H1 (cell line): Measurements from ENCODE around the gene CDRT4. TPM values are rescaled to one million over a fixed set of nuclear protein-coding genes. Genes with fewer than 3 reads are reported as not detected.
A peak's percentile ranks its signal among the peaks of the same experiment; 100 is the strongest.

Source experiments
- CTCF ChIA-PET: fragments of 300-600 bp; sonication (Branson Sonifier 250); formaldehyde crosslinking; loops from one replicate; lab custom pipeline; 2021; ENCODE audit not compliant: partially characterized antibody; lab: Charles Lee
- POLR2A ChIA-PET: fragments of 300-600 bp; sonication (Branson Sonifier 250); formaldehyde crosslinking; loops from one replicate; lab custom pipeline; 2021; ENCODE audit warnings: inconsistent platforms; ENCODE audit not compliant: partially characterized antibody; lab: Charles Lee
- DNase-seq, 2 experiments: peaks; one replicate each; pipeline versions ENCODE4 v3.0.0 to v3.0.0-alpha.2; 2010 to 2022; ENCODE audit warnings: low spot score in 2 of 2, low read depth in 1 of 2, mixed read lengths in 1 of 2
- FAIRE-seq: peaks from 2 replicates; lab custom pipeline; 2011; peaks lifted over from hg19 to GRCh38; lab: Jason Lieb, UNC
- H2AFZ ChIP-seq: 2 replicates; pipeline ENCODE4 v1.8.1; 2012; ENCODE audit warnings: low read length, inconsistent platforms
- H2AK5ac ChIP-seq: 2 replicates; pipeline ENCODE4 v1.6.1; 2013; ENCODE audit warnings: low read depth, low read length
- H2BK120ac ChIP-seq: replicated peaks from 2 replicates; pipeline ENCODE3; 2013; ENCODE audit warnings: low read depth, low read length, inconsistent platforms
- H2BK12ac ChIP-seq: 2 replicates; pipeline ENCODE4 v1.6.1; 2013; ENCODE audit warnings: low read depth, low read length
- H2BK15ac ChIP-seq: 2 replicates; pipeline ENCODE4 v1.6.1; 2013; ENCODE audit warnings: low read length
- H2BK20ac ChIP-seq: 2 replicates; pipeline ENCODE4 v1.6.1; 2013; ENCODE audit warnings: low read length
- H2BK5ac ChIP-seq: 2 replicates; pipeline ENCODE4 v1.6.1; 2013; ENCODE audit warnings: low read depth, low read length
- H3K14ac ChIP-seq: 2 replicates; pipeline ENCODE4 v1.6.1; 2013; ENCODE audit warnings: inconsistent platforms; ENCODE audit not compliant: insufficient read length
- H3K18ac ChIP-seq: 2 replicates; pipeline ENCODE4 v1.6.1; 2013; ENCODE audit warnings: low read length; ENCODE audit errors: extremely low read depth
- H3K23ac ChIP-seq: 2 replicates; pipeline ENCODE4 v1.6.1; 2013; ENCODE audit warnings: inconsistent platforms; ENCODE audit not compliant: insufficient read length
- H3K23me2 ChIP-seq: 2 replicates; pipeline ENCODE4 v1.6.1; 2013; ENCODE audit warnings: low read depth, low read length
- H3K27ac ChIP-seq: 2 replicates; pipeline ENCODE4 v1.6.1; 2011; ENCODE audit warnings: low read depth, low read length, inconsistent platforms
- H3K27me3 ChIP-seq, 4 experiments: replicated peaks in 1 of 4; 1 replicate in 1 of 4; 2 replicates in 3 of 4; pipeline versions ENCODE4 v1.6.1 to v1.8.1; 2011 to 2013; ENCODE audit warnings: low read length in 3 of 4, mild to moderate bottlenecking in 3 of 4, inconsistent platforms in 2 of 4, mixed read lengths in 2 of 4, moderate library complexity in 1 of 4; ENCODE audit not compliant: control insufficient read depth in 3 of 4, insufficient read depth in 3 of 4; ENCODE audit errors: extremely low read depth in 1 of 4
- H3K36me3 ChIP-seq, 4 experiments: 2 replicates each; pipeline versions ENCODE4 v1.6.1 to v1.8.1; 2011 to 2013; ENCODE audit warnings: mild to moderate bottlenecking in 4 of 4, low read length in 3 of 4, moderate library complexity in 2 of 4, control low read depth in 1 of 4, inconsistent platforms in 1 of 4; ENCODE audit not compliant: insufficient read depth in 4 of 4, control insufficient read depth in 2 of 4
- H3K4ac ChIP-seq: replicated peaks from 2 replicates; pipeline ENCODE3; 2013; ENCODE audit warnings: low read length, low read depth, mixed read lengths, inconsistent platforms; ENCODE audit not compliant: insufficient read length
- H3K4me1 ChIP-seq, 4 experiments: replicated peaks in 1 of 4; 1 replicate in 1 of 4; 2 replicates in 3 of 4; pipeline versions ENCODE4 v1.6.1 to v1.8.1; 2011 to 2013; ENCODE audit warnings: low read length in 3 of 4, inconsistent platforms in 2 of 4, mixed read lengths in 1 of 4; ENCODE audit not compliant: insufficient read depth in 4 of 4, control insufficient read depth in 3 of 4
- H3K4me2 ChIP-seq, 2 experiments: 2 replicates each; pipeline versions ENCODE4 v1.6.1 to v1.8.1; 2011 to 2013; ENCODE audit warnings: low read depth in 2 of 2, low read length in 2 of 2, control low read depth in 1 of 2, inconsistent platforms in 1 of 2, mild to moderate bottlenecking in 1 of 2; ENCODE audit not compliant: insufficient read depth in 1 of 2
- H3K4me3 ChIP-seq, 4 experiments: fragments of 200-600, 300-600 bp in 1 of 4; sonication (generic), shearing (Covaris generic), sonication (Bioruptor Twin) in 1 of 4; 2 replicates each; pipeline versions ENCODE4 v1.5.1 to v1.8.1; 2011 to 2016; ENCODE audit warnings: low read length in 4 of 4, low read depth in 3 of 4, control low read depth in 2 of 4, inconsistent platforms in 2 of 4, mild to moderate bottlenecking in 2 of 4, mixed read lengths in 1 of 4, moderate library complexity in 1 of 4; ENCODE audit not compliant: insufficient read depth in 2 of 4; ENCODE audit errors: extremely low read depth in 1 of 4
- H3K56ac ChIP-seq: replicated peaks from 2 replicates; pipeline ENCODE3; 2013; ENCODE audit warnings: low read depth, mild to moderate bottlenecking, mixed read lengths, low read length, inconsistent platforms; ENCODE audit not compliant: insufficient read length
- H3K79me1 ChIP-seq: 2 replicates; pipeline ENCODE4 v1.6.1; 2013; ENCODE audit warnings: low read depth, low read length, control low read depth
- H3K79me2 ChIP-seq, 2 experiments: 2 replicates each; pipeline versions ENCODE4 v1.6.1 to v1.8.1; 2012 to 2013; ENCODE audit warnings: low read length in 2 of 2, mild to moderate bottlenecking in 2 of 2, inconsistent platforms in 1 of 2; ENCODE audit not compliant: insufficient read depth in 2 of 2, control insufficient read depth in 1 of 2
- H3K9ac ChIP-seq, 4 experiments: replicated peaks in 1 of 4; 1 replicate in 1 of 4; 2 replicates in 3 of 4; pipeline versions ENCODE4 v1.6.1 to v1.8.1; 2011 to 2013; ENCODE audit warnings: low read depth in 3 of 4, low read length in 3 of 4, control low read depth in 2 of 4, mild to moderate bottlenecking in 2 of 4, moderate library complexity in 2 of 4, inconsistent platforms in 1 of 4; ENCODE audit errors: extremely low read depth in 1 of 4
- H3K9me3 ChIP-seq, 2 experiments: 2 replicates each; pipeline versions ENCODE4 v1.6.1 to v1.8.1; 2012 to 2013; ENCODE audit warnings: mild to moderate bottlenecking in 2 of 2, moderate library complexity in 2 of 2, control low read depth in 1 of 2, inconsistent platforms in 1 of 2, low read depth in 1 of 2, low read length in 1 of 2, mixed read lengths in 1 of 2; ENCODE audit not compliant: insufficient read depth in 2 of 2
- H4K20me1 ChIP-seq, 2 experiments: replicated peaks in 1 of 2; 2 replicates each; pipeline versions ENCODE3 to v1.8.1; 2011 to 2013; ENCODE audit warnings: inconsistent platforms in 2 of 2, low read length in 2 of 2, mild to moderate bottlenecking in 1 of 2; ENCODE audit not compliant: insufficient read depth in 2 of 2, control insufficient read depth in 1 of 2
- H4K5ac ChIP-seq: 2 replicates; pipeline ENCODE4 v1.6.1; 2013; ENCODE audit warnings: low read length, low read depth, mixed read lengths, inconsistent platforms; ENCODE audit not compliant: insufficient read length
- H4K8ac ChIP-seq: 2 replicates; pipeline ENCODE4 v1.8.0; 2013; ENCODE audit warnings: mild to moderate bottlenecking, moderate library complexity, low read length, inconsistent platforms; ENCODE audit not compliant: insufficient read depth; ENCODE audit errors: extremely low read depth
- H4K91ac ChIP-seq: replicated peaks from 2 replicates; pipeline ENCODE3; 2013; ENCODE audit warnings: low read length, mixed read lengths, inconsistent platforms; ENCODE audit not compliant: insufficient read length
- BCL11A ChIP-seq, 2 experiments: IDR thresholded peaks; one replicate each; pipeline ENCODE4 v1.6.1; 2011; ENCODE audit warnings: low read depth in 2 of 2, low read length in 2 of 2, mild to moderate bottlenecking in 2 of 2
- POLR2AphosphoS5 ChIP-seq: IDR thresholded peaks from 2 replicates; pipeline ENCODE4 v1.6.1; 2011; ENCODE audit warnings: low read depth, low read length
- WGBS, 2 experiments: shearing (Covaris generic) in 1 of 2; methylation state at CpG; one replicate each; pipeline versions ENCODE4 v1.1.6 to v1.1.7; 2013 to 2015; ENCODE audit warnings: low lambda C conversion rate in 2 of 2, mixed read lengths in 2 of 2, inconsistent platforms in 1 of 2, low coverage in 1 of 2, missing lambda C conversion rate in 1 of 2; ENCODE audit not compliant: insufficient replicate concordance in 2 of 2, insufficient coverage in 1 of 2, insufficient read length in 1 of 2; ENCODE audit errors: extremely low coverage in 1 of 2, missing lambda C conversion rate in 1 of 2; 5-methylcytosine and 5-hydroxymethylcytosine counted together
- polyA plus RNA-seq, 7 experiments: library from polyadenylated mRNA; depleted of rRNA in 3 of 7; stranded (reverse) in 5 of 7; unstranded in 2 of 7; fragments of >200 nt in 5 of 7; fragments of 200-250 nt in 2 of 7; gene quantifications; 1 replicate in 5 of 7; 2 replicates in 1 of 7; 4 replicates in 1 of 7; pipeline versions ENCODE4 v1.2.1 to v1.2.3, GENCODE V29; 2011 to 2013; ENCODE audit warnings: missing spikeins in 2 of 7, mixed read lengths in 2 of 7
- total RNA-seq: library from RNA; stranded (reverse); fragmentation: NEBNext Ultra II Directional; extraction: Animal tissue kit (Norgen Biotek cat#: 25700); gene quantifications from 2 replicates; pipeline ENCODE4 v1.2.1, GENCODE V29; 2021

CDRT4 gene
- total and polyA plus RNA-seq, 2 of the 8 experiments (the other 6 are each of a cell fraction or from before 2014, with no cell fraction given), result 2.6 to 5.6 TPM

DNA sequence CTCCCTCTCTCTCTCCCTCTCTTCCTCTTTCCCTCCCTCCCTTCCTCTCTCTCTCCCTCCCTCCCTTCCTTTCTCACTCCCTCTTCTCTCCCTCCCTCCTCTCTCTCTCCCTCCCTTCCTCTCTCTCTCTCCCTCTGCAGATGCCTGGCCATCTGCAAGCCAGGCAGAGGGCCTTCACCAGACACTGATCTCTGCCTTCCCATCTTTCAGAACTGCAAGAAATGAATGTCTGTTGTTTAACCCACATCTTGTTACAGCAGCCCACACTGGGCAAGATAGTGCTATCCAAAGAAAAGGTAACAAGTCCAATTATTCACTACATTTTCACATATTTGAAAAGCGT is 26.2 kb upstream of the CDRT4 start:
- Histone ChIP-seq H2BK20ac (no peak overlapping the region), H3K79me1 (no peaks in the 10 kb centered on the region), H4K5ac (no peak overlapping the region), H4K91ac (no peak overlapping the region), H2AK5ac (0 out of 2 replicates have a peak overlapping the region, but pooled peaks have one; percentile 1), H3K36me3 (0 out of 8 replicates have a peak, but pooled peaks cover 0 to 3% (median 1%) of the 10 kb centered on the region in 4 experiments), H2BK15ac (no peak overlapping the region), H3K4me1 (peaks cover 4 to 13% (median 6%) of the 10 kb centered on the region in 4 experiments), H2BK12ac (no peak overlapping the region), H3K4me3 (no peak overlapping the region), H3K79me2 (no peaks in the 10 kb centered on the region), H4K8ac (no peak overlapping the region), H3K18ac (no peak overlapping the region), H2AFZ (no peak overlapping the region)
- POLR2A ChIA-PET, result interaction anchor here (0.7 kb wide), 2 partner anchors 9 to 80 kb away, joined by 3 to 4 read pairs; no protein-coding TSS in a partner anchor
- DNase-seq (no peak), FAIRE-seq (no peak)
- TF ChIP-seq POLR2AphosphoS5 (no peak), BCL11A (IDR thresholded peaks at IDR 0.05; ENCODE audit: low read depth in 2 of 2, low read length in 2 of 2) (no peak)
- TF ChIP-seq, all 59 proteins: peak for 0
- no peak overlapping the region for H3K14ac ChIP-seq
- H3K27ac ChIP-seq, result no peak overlapping the region
- 67% methylated on average over 1 of the region's 1 CpG; no CpG with 5 or more reads in 1 of the 2 experiments for WGBS, 2 experiments
- no peak overlapping the region for H3K9ac ChIP-seq
- H2BK5ac ChIP-seq, result no peak overlapping the region; the same call in 1 of the 2 replicates
- H3K4ac ChIP-seq, result no peak overlapping the region
- H3K23ac ChIP-seq, result no peak overlapping the region
- H3K23me2 ChIP-seq, result no peaks in the 10 kb centered on the region
- H3K4me2 ChIP-seq, result no peak overlapping the region
- CTCF ChIA-PET, result interaction anchor here (3.7 kb wide), 1 partner anchor 9 kb away, joined by 15 read pairs; no protein-coding TSS in a partner anchor
- no peaks in the 10 kb centered on the region for H4K20me1 ChIP-seq
- no peak overlapping the region for H3K56ac ChIP-seq
- no peak overlapping the region for H2BK120ac ChIP-seq
- H3K27me3 ChIP-seq, result no peaks in the 10 kb centered on the region
- no peaks in the 10 kb centered on the region; a peak in 1 of 4 replicates for H3K9me3 ChIP-seq
